H9 (cell line): ENCODE data around the gene CES1. TPM values are rescaled to one million over a fixed set of nuclear protein-coding genes. Genes with fewer than 3 reads are reported as not detected.

Experiments
- DNase-seq: peaks from one replicate; pipeline ENCODE4 v3.0.0-alpha.2; 2017
- H2AFZ ChIP-seq: one replicate; pipeline ENCODE4 v1.6.1; 2013; ENCODE audit warnings: mild to moderate bottlenecking, low read length, control low read depth, moderate library complexity
- H2AK5ac ChIP-seq: 2 replicates; pipeline ENCODE4 v1.6.1; 2013; ENCODE audit warnings: low read length, control low read depth, mixed read lengths; ENCODE audit not compliant: insufficient read length
- H2BK120ac ChIP-seq: one replicate; pipeline ENCODE4 v1.6.1; 2013; ENCODE audit warnings: low read depth, mild to moderate bottlenecking, low read length, control low read depth, inconsistent platforms; ENCODE audit not compliant: poor library complexity, severe bottlenecking
- H2BK12ac ChIP-seq: 2 replicates; pipeline ENCODE4 v1.6.1; 2013; ENCODE audit warnings: low read length, control low read depth, mixed read lengths, low read depth; ENCODE audit not compliant: insufficient read length
- H2BK15ac ChIP-seq: 2 replicates; pipeline ENCODE4 v1.6.1; 2013; ENCODE audit warnings: low read depth, low read length, control low read depth
- H2BK20ac ChIP-seq: one replicate; pipeline ENCODE4 v1.6.1; 2013; ENCODE audit warnings: low read depth, mild to moderate bottlenecking, low read length, control low read depth, inconsistent platforms; ENCODE audit not compliant: poor library complexity, severe bottlenecking
- H2BK5ac ChIP-seq: 2 replicates; pipeline ENCODE4 v1.6.1; 2013; ENCODE audit warnings: low read length, control low read depth, mixed read lengths; ENCODE audit not compliant: insufficient read length
- H3K14ac ChIP-seq: 2 replicates; pipeline ENCODE4 v1.6.1; 2013; ENCODE audit warnings: low read length, control low read depth; ENCODE audit not compliant: insufficient read depth
- H3K18ac ChIP-seq: 2 replicates; pipeline ENCODE4 v1.6.1; 2013; ENCODE audit warnings: low read depth, mild to moderate bottlenecking, mixed read lengths, low read length, control low read depth; ENCODE audit not compliant: insufficient read length
- H3K23ac ChIP-seq: 2 replicates; pipeline ENCODE4 v1.6.1; 2013; ENCODE audit warnings: low read length, control low read depth, mixed read lengths, low read depth; ENCODE audit not compliant: insufficient read length
- H3K23me2 ChIP-seq: 2 replicates; pipeline ENCODE4 v1.6.1; 2013; ENCODE audit warnings: low read depth, mild to moderate bottlenecking, mixed read lengths, low read length, control low read depth; ENCODE audit not compliant: insufficient read length, poor library complexity, severe bottlenecking
- H3K27ac ChIP-seq: 2 replicates; pipeline ENCODE4 v1.5.1; 2013; ENCODE audit warnings: low read length, control low read depth, mixed read lengths, low read depth; ENCODE audit not compliant: insufficient read length
- H3K27me3 ChIP-seq: 2 replicates; pipeline ENCODE4 v1.6.1; 2013; ENCODE audit warnings: low read length, control low read depth, inconsistent platforms; ENCODE audit not compliant: insufficient read depth
- H3K4ac ChIP-seq: 2 replicates; pipeline ENCODE4 v1.6.1; 2013; ENCODE audit warnings: low read depth, mild to moderate bottlenecking, control low read depth, inconsistent platforms, low read length, moderate library complexity
- H3K4me1 ChIP-seq: 2 replicates; pipeline ENCODE4 v1.6.1; 2013; ENCODE audit warnings: low read length, control low read depth, inconsistent platforms; ENCODE audit not compliant: insufficient read depth
- H3K4me2 ChIP-seq: 2 replicates; pipeline ENCODE4 v1.6.1; 2013; ENCODE audit warnings: low read length, control low read depth, mixed read lengths; ENCODE audit not compliant: insufficient read length, insufficient read depth
- H3K56ac ChIP-seq: 2 replicates; pipeline ENCODE4 v1.6.1; 2013; ENCODE audit warnings: low read depth, mild to moderate bottlenecking, mixed read lengths, low read length, control low read depth; ENCODE audit not compliant: insufficient read length
- H3K79me1 ChIP-seq: 2 replicates; pipeline ENCODE4 v1.6.1; 2013; ENCODE audit warnings: low read depth, mild to moderate bottlenecking, moderate library complexity, low read length, control low read depth, inconsistent platforms; ENCODE audit not compliant: insufficient read depth, poor library complexity, severe bottlenecking
- H3K79me2 ChIP-seq: 2 replicates; pipeline ENCODE4 v1.6.1; 2013; ENCODE audit warnings: low read length, control low read depth, inconsistent platforms; ENCODE audit not compliant: insufficient read depth
- H3K9ac ChIP-seq: 2 replicates; pipeline ENCODE4 v1.6.1; 2013; ENCODE audit warnings: low read length, control low read depth, mixed read lengths; ENCODE audit not compliant: insufficient read length; ENCODE audit errors: extremely low read depth
- H3K9me3 ChIP-seq: one replicate; pipeline ENCODE4 v1.6.1; 2013; ENCODE audit warnings: low read depth, low read length, inconsistent platforms; ENCODE audit not compliant: control insufficient read depth
- H3T11ph ChIP-seq: one replicate; pipeline ENCODE4 v1.6.1; 2013; ENCODE audit warnings: mild to moderate bottlenecking, low read length, control low read depth, inconsistent platforms
- H4K20me1 ChIP-seq: one replicate; pipeline ENCODE4 v1.6.1; 2013; ENCODE audit not compliant: control insufficient read depth, insufficient read length, insufficient read depth
- H4K5ac ChIP-seq: 2 replicates; pipeline ENCODE4 v1.6.1; 2013; ENCODE audit warnings: low read depth, mild to moderate bottlenecking, mixed read lengths, low read length, control low read depth; ENCODE audit not compliant: insufficient read length
- H4K8ac ChIP-seq: replicated peaks from 2 replicates; pipeline ENCODE4 v1.6.1; 2013; ENCODE audit warnings: low read length, control low read depth, mixed read lengths, low read depth; ENCODE audit not compliant: insufficient read length
- H4K91ac ChIP-seq: 2 replicates; pipeline ENCODE4 v1.6.1; 2013; ENCODE audit warnings: low read depth, mild to moderate bottlenecking, moderate library complexity, mixed read lengths, low read length, control low read depth; ENCODE audit not compliant: insufficient read length
- H3K27ac Mint-ChIP-seq, 3 experiments: 2 replicates in 2 of 3; 3 replicates in 1 of 3; pipeline ENCODE4 v1.8.0; 2020 to 2021; ENCODE audit warnings: mixed read lengths in 3 of 3, mild to moderate bottlenecking in 1 of 3, moderate library complexity in 1 of 3
- H3K27me3 Mint-ChIP-seq: 2 replicates; pipeline ENCODE4 v1.8.0; 2021; ENCODE audit warnings: low read depth, mild to moderate bottlenecking, moderate library complexity, mixed read lengths
- H3K36me3 Mint-ChIP-seq, 3 experiments: 2 replicates in 2 of 3; 3 replicates in 1 of 3; pipeline ENCODE4 v1.8.0; 2020 to 2021; ENCODE audit warnings: low read depth in 3 of 3, mixed read lengths in 3 of 3; ENCODE audit not compliant: insufficient read depth in 1 of 3
- H3K4me1 Mint-ChIP-seq, 2 experiments: 2 replicates each; pipeline ENCODE4 v1.8.0; 2020; ENCODE audit warnings: mixed read lengths in 2 of 2
- H3K4me3 Mint-ChIP-seq, 2 experiments: 2 replicates in 1 of 2; 3 replicates in 1 of 2; pipeline ENCODE4 v1.8.0; 2020 to 2021; ENCODE audit warnings: mild to moderate bottlenecking in 2 of 2, mixed read lengths in 2 of 2, moderate library complexity in 1 of 2
- H3K9me3 Mint-ChIP-seq, 2 experiments: 2 replicates in 1 of 2; 3 replicates in 1 of 2; pipeline ENCODE4 v1.8.0; 2020; ENCODE audit warnings: mild to moderate bottlenecking in 2 of 2, mixed read lengths in 2 of 2, moderate library complexity in 1 of 2
- CTCF ChIP-seq: fragments of 200-600 bp; sonication (generic); conservative IDR thresholded peaks from 3 replicates; pipeline ENCODE4 v1.8.0; 2021; ENCODE audit warnings: antibody characterized with exemption, mild to moderate bottlenecking
- WGBS: extraction: QIAGEN DNeasy Blood & Tissue Kit; methylation state at CpG from one replicate; pipeline ENCODE4 v1.1.7; 2013; ENCODE audit warnings: missing lambda C conversion rate, low lambda C conversion rate, mixed read lengths; ENCODE audit not compliant: insufficient read length; ENCODE audit errors: extremely low coverage; 5-methylcytosine and 5-hydroxymethylcytosine counted together
- total RNA-seq: library from RNA; stranded (reverse); gene quantifications from 2 replicates; pipeline ENCODE4 v1.2.1, GENCODE V29; 2021

Gene CES1
- total RNA-seq, 1 experiment from 2014 or later, result not detected

GRCh38 chr16:55875273-55875672, 42.4 kb upstream of the CES1 start, which contains the start of gene CES5A:
Gene CES5A, minus strand, starts transcription at chr16:55875373. Its CDS starts 152 bp downstream, at chr16:55875221.
- H3K27ac ChIP-seq, result no peak within 1 kb of the TSS
- H3K4me1 Mint-ChIP-seq, result no peaks in the 10 kb centered on the region
- H2BK120ac ChIP-seq, result no peak within 1 kb of the TSS
- no peak within 1 kb of the TSS for H4K5ac ChIP-seq
- no peak within 1 kb of the TSS for H3K4me2 ChIP-seq
- H3K4me3 Mint-ChIP-seq, result no peak within 1 kb of the TSS
- H4K91ac ChIP-seq, result no peak within 1 kb of the TSS
- no CpG with 5 or more reads among the region's 2 CpGs for WGBS
- H3K4me1 ChIP-seq, result no peaks in the 10 kb centered on the region
- H3K27me3 ChIP-seq, result no peaks in the 10 kb centered on the region
- no peak within 1 kb of the TSS for H3T11ph ChIP-seq
- no peak within 1 kb of the TSS for H2AK5ac ChIP-seq
- no peak within 1 kb of the TSS; the same call in 1 of the 2 replicates for H3K14ac ChIP-seq
- H3K79me2 ChIP-seq, result no peaks in the 10 kb centered on the region
- H3K79me1 ChIP-seq, result no peaks in the 10 kb centered on the region
- H3K23me2 ChIP-seq, result no peaks in the 10 kb centered on the region
- H3K36me3 Mint-ChIP-seq, result no peaks in the 10 kb centered on the region; a peak in 1 of 7 replicates
- no peak within 1 kb of the TSS for H3K4ac ChIP-seq
- no peak within 1 kb of the TSS; a peak in 1 of 7 replicates for H3K27ac Mint-ChIP-seq
- H3K18ac ChIP-seq, result no peak within 1 kb of the TSS
- H3K9me3 ChIP-seq, result no peaks in the 10 kb centered on the region
- H3K9ac ChIP-seq, result no peak within 1 kb of the TSS
- no peak within 1 kb of the TSS for H4K8ac ChIP-seq
- no peak within 1 kb of the TSS for H2BK15ac ChIP-seq
- H3K27me3 Mint-ChIP-seq, result peaks cover 9% of the 10 kb centered on the region
- no peaks in the 10 kb centered on the region for H4K20me1 ChIP-seq
- no peak within 1 kb of the TSS for H2BK5ac ChIP-seq
- no peak within 1 kb of the TSS for H3K56ac ChIP-seq
- H2BK12ac ChIP-seq, result no peak within 1 kb of the TSS
- peaks cover 0 to 14% of the 10 kb centered on the region in 2 experiments for H3K9me3 Mint-ChIP-seq
- no peak for TF ChIP-seq CTCF
- H2BK20ac ChIP-seq, result no peak within 1 kb of the TSS
- H2AFZ ChIP-seq, result no peak within 1 kb of the TSS
- H3K23ac ChIP-seq, result no peak within 1 kb of the TSS
- no peak for DNase-seq
